GM18907 (cell line): ENCODE results near the gene THEM4.
"Not testable (repeated sequence)": the region's sequence is repeated elsewhere in the genome, so short reads cannot be mapped to it uniquely, and the experiment has no call there.

Source experiments
- ATAC-seq: cut with Tn5 transposase; IDR thresholded peaks from one replicate; pipeline ENCODE4 v1.9.1; 2021; ENCODE audit warnings: mild to moderate bottlenecking, moderate library complexity; ENCODE audit not compliant: unreplicated experiment

The THEM4 gene

DNA sequence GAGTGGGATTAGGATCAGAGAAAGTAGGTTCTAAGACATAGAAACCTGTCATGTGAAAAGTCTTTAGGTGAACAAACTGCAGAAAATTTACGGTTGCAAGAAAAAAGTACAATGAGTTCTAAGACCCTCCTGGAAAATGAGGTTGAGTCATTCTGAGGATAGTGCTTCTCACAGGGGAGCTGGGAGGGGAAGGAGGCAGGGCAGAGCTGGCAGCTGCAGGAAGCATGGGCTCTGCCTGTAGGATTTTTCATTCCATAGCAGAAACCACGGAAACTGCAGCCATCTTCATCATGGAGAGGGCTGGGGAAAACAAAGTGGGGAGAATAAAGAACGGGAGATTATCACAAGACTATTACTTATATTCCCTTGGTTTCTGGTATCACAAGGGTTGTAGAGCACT lies 25.8 kb upstream of the THEM4 start:
- ATAC-seq, result no peak

DNA sequence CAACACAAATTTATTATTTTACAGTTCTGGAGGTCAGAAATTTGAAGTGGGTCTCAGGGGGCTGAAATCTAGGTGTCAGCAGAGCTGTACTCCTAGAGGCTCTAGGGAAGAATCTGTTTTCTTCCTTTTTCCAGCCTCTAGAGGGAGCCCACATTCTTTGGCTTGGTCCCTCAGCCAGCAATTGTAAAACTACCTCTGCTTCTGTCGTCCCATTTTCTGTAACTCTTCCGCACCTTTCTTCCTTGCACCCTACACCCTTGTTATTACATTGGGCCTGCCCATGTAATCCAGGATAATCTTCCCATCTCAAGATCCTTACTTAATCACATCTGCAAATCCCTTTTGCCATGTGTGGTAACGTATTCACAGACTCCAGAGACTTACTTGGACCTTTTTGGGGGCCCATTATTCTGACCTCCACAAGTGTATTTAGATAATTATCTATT lies 24.8 kb upstream of the THEM4 start:
- ATAC-seq, result no peak

DNA sequence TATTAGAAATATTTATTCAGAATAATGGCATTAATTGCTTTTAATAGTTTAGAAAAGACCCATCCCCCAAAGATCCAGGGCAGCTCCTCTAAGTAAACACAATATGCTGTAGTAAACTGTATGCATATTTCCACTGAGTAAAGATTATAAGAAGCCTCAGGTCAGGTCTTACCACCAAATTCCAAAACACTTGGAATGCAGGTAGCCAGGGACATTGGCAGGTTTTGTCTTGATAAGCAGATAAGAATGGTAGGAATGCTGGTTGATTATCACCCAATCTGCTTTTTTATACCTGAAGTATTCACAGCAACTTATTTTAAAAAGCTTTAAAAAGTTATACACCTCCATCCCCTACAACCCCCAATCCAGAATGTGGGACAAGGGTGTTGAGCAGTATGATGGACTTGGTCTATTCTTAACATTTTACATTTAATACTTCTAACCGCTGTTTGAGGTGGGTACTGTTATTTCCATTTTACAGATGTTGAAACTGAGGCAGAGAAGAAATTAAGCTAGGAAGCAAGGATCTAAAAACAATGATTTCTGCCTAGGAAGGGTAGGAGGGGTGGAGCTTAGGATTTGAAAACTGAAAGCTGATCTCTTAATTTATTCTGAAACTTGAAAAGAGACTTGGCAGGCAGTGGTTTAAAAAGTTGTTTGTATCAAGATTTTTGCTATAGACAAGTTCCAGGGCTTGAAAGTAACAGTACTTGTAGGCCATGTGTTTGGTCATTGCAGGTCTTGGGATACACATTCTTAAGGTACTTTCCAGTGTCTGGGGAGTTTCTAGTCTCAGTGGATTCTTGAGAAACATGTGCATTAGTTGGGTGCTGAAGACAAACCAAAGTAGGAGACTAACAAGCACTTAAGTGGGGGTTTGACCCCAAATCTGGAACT lies 15.6 kb upstream of the THEM4 start:
- ATAC-seq, result no peak

DNA sequence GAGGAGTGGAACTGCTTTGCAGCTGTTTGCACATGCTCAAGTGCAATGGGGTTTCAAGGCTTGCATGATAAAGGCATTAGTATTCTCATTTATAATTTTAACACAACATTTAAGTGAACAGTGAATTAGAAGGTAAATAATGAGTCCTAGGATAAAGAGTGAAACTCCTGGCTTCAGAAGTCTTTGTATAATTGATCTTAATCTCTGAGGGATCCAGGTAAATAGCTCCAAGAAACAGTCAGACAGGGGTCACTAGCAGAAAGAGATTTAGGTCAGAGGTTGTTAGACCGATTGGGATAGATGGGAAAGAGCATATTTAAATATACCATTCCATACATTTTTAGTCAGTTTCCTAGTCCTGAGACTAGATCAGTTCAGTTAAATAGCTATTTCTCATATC lies 14.1 kb upstream of the THEM4 start:
- ATAC-seq, result no peak

DNA sequence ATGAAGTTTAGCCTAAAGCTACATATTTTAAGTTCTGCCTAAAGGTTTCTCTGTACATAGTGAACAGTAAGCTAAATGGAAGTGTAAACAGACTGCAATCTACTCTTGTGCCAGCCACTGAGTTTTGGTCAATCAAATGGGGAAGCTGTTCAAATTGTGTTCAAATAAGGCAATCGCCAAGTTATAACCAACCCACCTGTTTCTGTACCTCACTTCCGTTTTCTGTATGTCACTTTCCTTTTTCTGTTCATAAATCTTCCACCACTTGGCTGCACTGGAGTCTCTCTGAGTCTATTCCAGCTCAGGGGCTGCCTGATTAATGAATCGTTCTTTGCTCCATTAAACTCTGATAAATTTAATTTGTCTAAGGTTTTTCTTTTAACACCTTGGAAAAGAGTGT lies 10.8 kb upstream of the THEM4 start:
- ATAC-seq, result no peak

DNA sequence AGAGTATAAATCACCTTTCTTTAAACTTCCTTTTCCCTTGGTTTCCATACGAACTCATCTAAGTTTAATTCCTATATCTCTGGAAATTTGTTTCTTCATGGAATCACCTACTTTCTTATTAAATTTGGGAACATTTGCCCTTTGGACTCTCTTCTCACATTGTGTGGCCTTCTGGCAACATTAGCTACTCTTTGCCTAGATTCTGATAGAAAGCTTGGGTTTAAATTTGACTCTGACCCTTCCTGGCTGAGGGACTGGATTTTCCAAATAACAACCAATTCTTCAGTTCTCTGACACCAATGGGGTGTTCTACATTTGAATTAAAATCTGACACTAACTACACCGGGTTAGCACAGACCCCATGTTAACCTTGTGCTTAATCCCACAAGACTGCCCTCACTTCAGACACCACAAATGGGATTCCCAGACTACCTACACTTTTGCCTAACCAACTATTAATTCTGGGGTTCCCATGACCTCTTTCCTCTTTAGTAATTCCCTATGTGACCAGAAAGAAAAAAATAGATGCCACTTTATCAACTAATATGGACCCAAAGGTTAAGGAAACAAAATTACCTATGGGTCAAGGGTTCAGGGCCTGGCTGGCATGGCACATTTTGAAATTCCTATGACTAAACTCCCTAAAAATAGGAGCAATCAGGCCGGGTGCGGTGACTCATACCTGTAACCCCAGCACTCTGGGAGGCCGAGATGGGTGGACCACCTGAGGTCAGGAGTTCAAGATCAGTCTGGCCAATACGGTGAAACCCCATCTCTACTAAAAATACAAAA lies 9.7 kb upstream of the THEM4 start:
- no peak for ATAC-seq

DNA sequence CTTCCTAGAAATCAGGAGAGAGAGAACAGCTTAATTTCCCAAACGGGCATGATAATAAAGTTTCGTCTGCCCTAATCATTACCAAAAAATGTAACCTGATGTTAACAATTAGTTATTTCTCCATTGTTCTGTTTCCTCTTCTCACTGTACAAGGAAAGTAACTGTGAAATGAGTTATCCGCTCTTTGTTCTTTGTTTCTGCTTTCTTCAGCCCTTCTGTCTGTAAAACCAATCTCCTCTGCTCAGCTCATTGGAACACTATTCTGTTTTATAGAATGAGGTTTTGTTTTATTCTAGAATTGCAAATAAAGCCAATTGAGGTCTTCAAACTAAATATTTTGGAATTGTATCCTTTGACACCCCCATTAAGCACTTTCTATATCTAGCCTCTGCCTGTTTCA lies 8.8 kb upstream of the THEM4 start:
- ATAC-seq, result no peak

DNA sequence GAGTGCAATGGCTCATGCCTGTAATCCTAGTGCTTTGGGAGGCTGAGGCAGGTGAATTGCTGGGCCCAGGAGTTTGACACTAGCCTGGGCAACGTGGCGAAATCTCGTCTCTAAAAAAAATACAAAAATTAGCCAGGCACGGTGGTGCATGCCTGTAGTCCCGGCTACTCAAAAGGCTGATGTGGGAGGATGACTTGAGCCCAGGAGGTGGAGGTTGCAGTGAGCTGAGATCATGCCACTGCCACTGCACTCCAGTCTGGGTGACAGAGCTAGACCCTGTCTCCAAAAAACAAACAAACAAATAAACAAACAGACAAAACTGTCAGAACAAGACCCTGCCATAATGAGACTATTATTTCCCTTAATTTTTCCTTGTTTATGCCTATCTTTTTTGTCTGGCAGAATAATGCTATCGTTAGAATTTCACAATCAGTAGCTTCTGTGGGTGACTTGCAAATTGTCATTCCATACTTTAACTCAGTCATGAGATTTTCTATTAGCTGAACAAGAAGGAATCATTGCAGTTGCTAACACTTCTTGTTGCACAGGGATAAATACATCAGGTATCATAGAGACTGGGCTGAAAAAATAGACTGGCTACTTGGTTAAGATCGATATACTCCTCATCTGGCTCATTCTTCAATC lies 7.5 kb upstream of the THEM4 start:
- ATAC-seq, result no peak

DNA sequence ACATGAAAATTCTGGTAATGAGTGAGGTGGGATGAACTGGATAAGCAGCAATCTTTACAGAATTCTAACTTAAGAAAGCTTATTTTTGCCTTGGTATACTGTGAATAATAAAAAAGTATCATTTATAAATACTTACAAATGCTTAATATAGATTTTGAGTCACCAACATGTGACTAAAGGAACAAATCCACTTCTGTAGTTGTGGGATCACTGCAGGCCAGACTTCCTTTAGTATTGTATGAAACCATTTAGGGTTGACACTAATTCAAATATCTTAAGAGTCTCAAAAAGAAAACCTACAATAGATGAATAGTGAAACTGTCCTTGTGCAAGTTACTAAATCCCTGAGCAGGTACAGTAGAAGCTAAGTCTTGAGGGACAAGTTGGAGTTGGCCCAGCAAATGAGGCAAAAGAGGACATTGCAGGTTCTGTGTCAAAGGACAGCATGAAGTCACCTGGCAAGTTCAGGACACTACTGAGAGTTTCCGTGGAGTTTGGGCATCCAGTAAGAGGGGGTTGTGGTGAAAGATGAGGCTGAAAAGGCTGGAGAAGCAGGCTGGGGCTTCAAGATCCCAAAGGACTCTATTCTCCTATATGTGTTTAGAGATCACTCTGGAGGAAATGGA lies 5.9 kb upstream of the THEM4 start:
- no peak for ATAC-seq

DNA sequence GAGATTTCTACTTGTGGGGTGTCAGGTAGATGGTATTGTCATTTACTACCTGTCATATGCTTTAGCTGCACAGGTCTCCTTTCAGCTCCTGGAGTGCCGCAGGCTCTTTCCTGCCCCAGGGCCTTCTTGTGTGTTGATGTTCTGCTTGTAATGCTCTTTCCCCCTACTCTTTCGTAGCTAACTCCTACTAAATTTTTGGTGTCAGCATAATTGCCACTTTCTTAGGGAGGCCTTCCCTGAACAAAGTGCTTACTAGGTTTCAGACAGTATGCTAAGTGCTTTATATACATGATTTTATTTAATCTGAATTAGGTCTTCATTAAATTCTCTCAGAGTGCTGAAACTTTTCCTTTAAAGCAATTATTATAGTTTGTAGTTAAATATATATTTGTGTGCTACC lies 4.8 kb upstream of the THEM4 start:
- no peak for ATAC-seq

DNA sequence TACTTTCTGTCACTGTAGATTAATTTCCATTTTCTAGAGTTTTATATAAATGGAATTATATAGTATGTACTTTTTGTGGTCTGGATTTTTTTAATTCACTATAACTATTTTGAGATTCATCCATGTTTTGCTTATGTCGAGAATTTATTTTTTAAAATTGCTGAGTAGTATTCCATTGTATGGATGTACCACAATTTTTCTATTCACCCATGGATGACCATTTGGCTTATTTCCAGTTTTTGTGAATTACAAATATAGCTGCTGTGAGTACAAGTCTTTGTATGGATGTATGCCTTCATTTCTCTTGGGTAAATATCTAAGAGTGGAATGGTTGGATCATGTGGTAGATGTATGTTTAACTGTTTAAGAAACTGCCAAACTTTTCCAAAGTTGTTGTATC lies 3.7 kb upstream of the THEM4 start:
- ATAC-seq, result no peak

DNA sequence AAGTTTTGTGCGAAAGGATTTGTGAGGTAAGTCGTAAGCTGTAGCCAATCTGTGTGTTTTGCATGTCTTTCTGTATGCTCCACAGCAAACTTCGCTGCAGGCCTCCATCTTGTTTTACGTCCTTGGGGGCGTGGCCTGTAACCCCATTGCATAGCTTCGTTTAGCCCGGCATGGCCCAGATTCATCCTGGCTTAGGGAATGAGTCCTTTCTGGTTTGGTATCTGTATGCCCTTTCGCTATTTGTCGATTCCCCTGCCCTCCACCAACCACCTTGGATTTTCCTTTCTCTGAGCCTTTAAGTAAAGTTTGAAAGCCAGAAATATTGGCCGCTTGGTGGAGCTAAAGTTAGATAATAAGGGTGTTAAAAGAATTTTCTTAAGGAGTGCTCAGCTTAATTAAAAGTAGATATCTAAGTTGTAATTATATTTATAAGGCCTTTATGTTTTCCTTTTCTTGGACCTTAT lies 1.1 kb downstream of the THEM4 start:
- ATAC-seq, result no peak

DNA sequence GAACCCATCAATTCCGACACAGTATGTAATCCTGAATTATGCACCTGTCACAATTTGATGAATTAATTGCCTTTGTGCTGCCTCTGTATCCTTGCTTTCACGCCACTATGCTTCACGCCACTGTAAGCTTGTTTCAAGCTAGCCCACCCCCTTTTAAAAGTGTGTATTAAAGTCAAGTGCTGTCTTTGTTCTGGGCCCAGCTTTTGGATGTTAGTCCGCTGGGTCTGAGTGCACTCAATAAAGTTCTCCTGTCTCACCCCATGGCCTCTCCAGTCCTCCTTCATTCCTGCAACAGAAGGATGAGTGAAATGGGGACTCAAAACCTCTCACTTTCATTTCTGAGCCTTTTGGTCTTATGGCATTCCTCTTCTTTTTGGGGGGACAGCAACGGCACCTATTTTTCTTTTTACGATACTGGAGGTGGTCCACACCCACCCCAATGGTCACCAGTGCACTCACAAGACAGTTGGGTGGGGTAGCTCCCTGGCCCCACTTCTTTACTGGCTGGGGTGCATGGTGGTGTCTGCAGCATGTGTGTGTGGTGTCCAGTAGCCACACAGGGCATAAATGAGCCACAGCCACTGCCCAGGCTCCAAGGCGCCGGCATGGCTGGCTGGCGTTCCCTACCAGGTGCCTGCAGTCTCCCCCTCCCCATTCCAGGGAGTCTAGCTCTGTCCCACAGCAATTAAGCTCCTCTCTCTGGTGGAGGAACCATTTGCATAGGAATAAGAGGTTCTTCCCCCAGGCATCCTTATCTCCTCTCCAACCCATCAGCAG lies 1.8 kb downstream of the THEM4 start:
- ATAC-seq, result no peak

DNA sequence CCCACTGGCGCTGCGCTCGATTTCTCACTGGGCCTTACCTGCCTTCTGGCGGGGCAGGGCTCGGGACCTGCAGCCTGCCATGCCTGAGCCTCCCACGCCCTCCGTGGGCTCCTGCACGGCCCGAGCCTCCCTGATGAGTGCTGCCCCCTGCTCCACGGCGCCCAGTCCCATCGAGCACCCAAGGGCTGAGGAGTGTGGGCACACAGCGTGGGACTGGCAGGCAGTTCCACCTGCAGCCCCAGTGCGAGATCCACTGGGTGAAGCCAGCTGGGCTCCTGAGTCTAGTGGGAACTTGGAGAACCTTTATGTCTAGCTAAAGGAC lies 3.0 kb downstream of the THEM4 start:
- not testable (repeated sequence) for ATAC-seq

DNA sequence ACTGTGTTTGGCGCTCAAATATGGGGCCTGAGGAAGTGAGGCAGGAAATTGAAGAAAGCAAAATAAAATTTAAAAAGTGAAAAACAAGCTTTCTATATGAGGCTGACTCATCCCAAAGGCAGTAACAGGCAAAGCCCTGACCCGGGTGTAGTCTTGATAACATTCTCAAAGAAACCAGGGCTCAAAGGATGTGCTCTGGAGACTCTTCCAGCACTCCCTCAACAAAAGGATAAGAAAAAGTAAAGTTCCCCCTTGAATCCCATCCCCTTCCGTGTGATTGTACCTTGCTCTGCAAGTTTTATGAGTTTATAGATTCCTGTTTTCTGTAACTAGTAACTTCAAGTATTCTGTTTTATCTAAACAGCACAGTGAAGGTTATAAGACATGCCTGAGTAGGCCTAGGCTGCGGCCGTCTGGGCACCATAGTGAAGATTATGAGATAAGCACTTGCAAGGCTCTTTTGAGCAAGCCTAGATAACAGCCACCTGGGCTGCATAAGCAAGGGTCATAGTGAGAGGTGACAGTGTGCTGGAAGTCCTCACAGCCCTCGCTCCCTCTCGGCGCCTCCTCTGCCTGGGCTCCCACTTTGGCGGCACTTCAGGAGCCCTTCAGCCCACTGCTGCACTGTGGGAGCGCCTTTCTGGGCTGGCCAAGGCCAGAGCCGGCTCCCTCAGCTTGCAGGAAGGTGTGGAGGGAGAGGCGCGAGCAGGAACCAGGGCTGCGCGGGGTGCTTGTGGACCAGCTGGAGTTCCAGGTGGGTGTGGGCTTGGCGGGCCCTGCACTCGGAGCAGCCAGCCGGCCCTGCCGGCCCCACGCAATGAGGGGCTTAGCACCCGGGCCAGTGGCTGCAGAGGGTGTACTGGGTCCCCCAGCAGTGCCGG lies 3.6 kb downstream of the THEM4 start:
- ATAC-seq, result not testable (repeated sequence)

DNA sequence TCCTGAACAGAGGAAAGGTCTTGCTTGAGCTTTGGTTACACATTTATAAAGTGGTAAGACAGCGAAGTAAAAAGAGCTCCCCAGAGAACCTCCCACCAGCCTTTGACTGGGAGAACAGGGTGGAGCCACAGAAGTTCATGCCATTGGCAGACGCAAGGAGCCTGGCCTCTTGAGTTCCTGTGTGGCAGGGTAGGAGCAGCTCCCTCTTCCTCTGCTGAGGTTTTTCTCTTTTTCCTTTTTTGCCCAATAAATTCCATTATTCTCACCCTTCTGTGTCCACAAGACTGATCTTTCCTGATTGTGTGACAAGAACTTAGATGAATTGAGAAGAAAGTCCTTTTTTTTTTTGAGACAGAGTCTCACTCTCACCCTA lies 4.3 kb downstream of the THEM4 start:
- no peak for ATAC-seq

DNA sequence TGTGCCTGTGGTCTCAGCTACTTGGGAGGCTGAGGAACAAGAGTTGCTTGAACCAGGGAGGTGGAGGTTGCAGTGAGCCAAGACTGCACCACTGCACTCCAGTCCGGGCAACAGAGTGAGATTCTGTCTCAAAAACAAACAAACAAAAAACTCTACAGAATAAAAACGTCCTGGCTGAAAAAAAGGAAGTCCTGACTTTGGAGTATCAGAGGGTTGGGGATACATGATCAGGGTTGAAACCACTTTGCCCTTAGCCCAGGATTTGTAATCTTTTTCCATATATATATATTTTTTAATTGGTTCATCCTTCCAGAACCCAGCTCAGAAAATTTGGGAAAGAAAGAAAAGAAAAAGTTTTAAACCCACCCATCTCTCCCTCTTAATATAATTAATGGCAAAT lies 6.5 kb downstream of the THEM4 start:
- no peak for ATAC-seq

DNA sequence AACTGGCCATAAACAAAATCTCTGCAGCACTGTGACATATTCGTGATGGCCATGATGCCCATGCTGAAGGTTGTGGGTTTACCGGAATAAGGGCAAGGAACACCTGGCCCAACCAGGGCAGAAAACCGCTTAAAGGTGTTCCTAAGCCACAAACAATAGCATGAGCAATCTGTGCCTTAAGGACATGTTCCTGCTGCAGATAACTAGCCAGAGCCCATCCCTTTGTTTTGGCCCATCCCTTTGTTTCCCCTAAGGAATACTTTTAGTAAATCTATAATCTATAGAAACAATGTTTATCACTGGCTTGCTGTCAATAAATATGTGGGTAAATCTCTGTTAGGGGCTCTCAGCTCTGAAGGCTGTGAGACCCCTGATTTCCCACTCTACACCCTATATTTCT lies 8.5 kb downstream of the THEM4 start:
- not testable (repeated sequence) for ATAC-seq

DNA sequence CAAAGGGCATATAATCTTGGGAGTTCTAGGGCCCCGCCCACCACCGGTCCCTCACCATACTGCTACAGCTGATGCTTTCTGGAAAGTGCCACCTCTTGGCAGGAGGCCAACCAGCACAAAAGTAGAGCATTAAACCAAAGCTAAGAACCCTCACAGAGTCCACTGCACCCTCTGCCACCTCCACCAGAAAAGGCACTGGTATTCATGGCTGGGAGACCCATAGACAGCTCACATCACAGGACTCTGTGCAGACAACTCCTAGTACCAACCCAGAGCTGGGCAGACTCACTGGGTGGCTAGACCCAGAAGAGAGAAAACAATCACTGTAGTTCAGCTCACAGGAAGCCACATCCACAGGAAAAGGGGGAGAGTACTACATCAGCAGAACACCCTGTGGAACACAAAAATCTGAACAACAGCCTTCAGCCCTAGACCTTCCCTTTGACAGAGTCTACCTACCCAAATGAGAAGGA lies 10.8 kb downstream of the THEM4 start:
- no peak for ATAC-seq
